K562 (cell line): ENCODE measurements around the gene RNF103.

Experiments used
- ATF2 ChIP-seq: sonication (generic); formaldehyde crosslinking; IDR thresholded peaks from 2 replicates; pipeline ENCODE4 v1.8.1; 2022; ENCODE audit warnings: missing genetic modification reagents
- ETV6 ChIP-seq, 3 experiments: fragments of 150-350 bp in 1 of 3; sonication (generic) in 1 of 3; formaldehyde crosslinking in 1 of 3; IDR thresholded peaks; 2 replicates each; pipeline versions ENCODE4 v1.6.1 to v1.8.0; 2014 to 2022; ENCODE audit warnings: borderline replicate concordance in 2 of 3, low read depth in 2 of 3, antibody characterized with exemption in 1 of 3, low read length in 1 of 3, mild to moderate bottlenecking in 1 of 3, missing genetic modification reagents in 1 of 3
- EZH2 ChIP-seq: IDR thresholded peaks from 2 replicates; pipeline ENCODE4 v1.6.1; 2012; ENCODE audit warnings: low read depth, mild to moderate bottlenecking, inconsistent platforms, low read length, borderline replicate concordance
- GATA2 ChIP-seq: sonication (generic); formaldehyde crosslinking; IDR thresholded peaks from 2 replicates; pipeline ENCODE4 v1.4.0; 2020; ENCODE audit warnings: mild to moderate bottlenecking, missing genetic modification reagents
- HEY1 ChIP-seq: fragments of 250-450 bp; sonication (Bioruptor Pico); IDR thresholded peaks from 2 replicates; pipeline ENCODE4 v1.5.0; 2020; ENCODE audit warnings: mild to moderate bottlenecking, moderate library complexity, borderline replicate concordance
- LEF1 ChIP-seq: fragments of 450-650 bp; IDR thresholded peaks from 2 replicates; pipeline ENCODE4 v1.6.1; 2016; ENCODE audit warnings: mild to moderate bottlenecking
- MAX ChIP-seq: sonication (generic); formaldehyde crosslinking; IDR thresholded peaks from 2 replicates; pipeline ENCODE4 v1.9.0; 2022; ENCODE audit warnings: mild to moderate bottlenecking, missing genetic modification reagents
- TRIM28 ChIP-seq: fragments of 450-650 bp; IDR thresholded peaks from 2 replicates; pipeline ENCODE4 v1.6.1; 2017
- U2AF1 ChIP-seq: fragments of 200-400 bp; formaldehyde crosslinking; optimal IDR thresholded peaks from 2 replicates; pipeline ENCODE3; 2017; ENCODE audit warnings: mild to moderate bottlenecking, low read depth, low read length, moderate library complexity
- ZNF444 ChIP-seq: fragments of 250-450 bp; sonication (Bioruptor Pico); IDR thresholded peaks from 2 replicates; pipeline ENCODE4 v1.4.0; 2020; ENCODE audit warnings: mild to moderate bottlenecking, moderate library complexity

DNA sequence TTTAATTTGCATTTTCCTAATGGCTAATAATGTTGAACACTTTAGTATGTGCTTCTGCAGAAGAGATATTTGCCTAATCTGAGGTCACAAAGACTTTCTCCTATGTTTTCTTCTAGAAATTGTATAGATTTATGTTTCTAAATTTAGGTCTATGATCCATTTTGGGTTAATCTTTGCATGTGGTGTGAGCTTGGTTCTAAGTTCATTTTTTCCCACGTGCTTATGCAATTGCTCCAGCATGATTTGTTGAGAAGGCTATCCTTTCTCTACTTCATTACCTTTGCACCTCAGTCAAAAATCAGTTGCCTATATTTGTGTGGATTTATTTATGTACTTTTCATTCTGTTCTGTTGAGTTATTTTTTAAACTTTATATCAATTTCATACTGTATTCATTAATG is 15.0 kb upstream of the RNF103 start:
- TF ChIP-seq ETV6 (IDR thresholded peaks at IDR 0.05; ENCODE audit: borderline replicate concordance in 1 of 2, low read depth in 2 of 2, low read length in 1 of 2) (no peak), ETV6 (CRISPR knock-in tag; IDR thresholded peaks at IDR 0.05; ENCODE audit: borderline replicate concordance) (no peak), LEF1 (no peak), EZH2 (no peak), GATA2 (CRISPR knock-in tag) (no peak), TRIM28 (no peak), U2AF1 (no peak), ATF2 (CRISPR knock-in tag) (no peak), HEY1 (CRISPR knock-in tag) (no peak), ZNF444 (CRISPR knock-in tag) (no peak), MAX (no peak)
